Stimulated activated CD4-positive, alpha-beta T cell treated with anti-CD3 and anti-CD28 coated beads, Interleukin-15, amount 100 ng/mL, for 48 hours (primary cell): Measurements from ENCODE around the gene AFF3.

Experiments used
- DNase-seq, 2 donors: peaks; one replicate each; pipeline ENCODE4 v3.0.0-alpha.2; 2020; ENCODE audit warnings: low read depth in 2 of 2

AFF3 gene

DNA sequence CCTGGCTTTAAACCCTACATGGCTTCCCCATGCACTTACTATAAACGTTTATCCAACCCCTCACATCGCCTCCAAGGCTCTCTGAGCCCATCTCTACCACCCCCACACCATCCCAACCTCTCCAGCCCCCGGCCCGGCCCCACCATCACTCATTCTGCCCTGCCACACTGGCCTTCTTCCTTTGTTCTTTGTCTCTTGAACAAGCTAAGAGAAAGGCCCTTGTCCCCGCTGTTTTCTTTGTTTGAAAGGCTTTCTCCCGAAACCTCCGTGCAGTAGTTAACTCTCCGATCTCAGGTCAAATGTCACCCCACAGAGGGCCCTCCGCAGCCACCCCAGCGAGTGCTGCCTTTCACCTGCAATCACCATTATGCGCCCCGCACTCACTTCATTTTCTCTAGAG is 100.4 kb downstream of the AFF3 start:
- no peak for DNase-seq

DNA sequence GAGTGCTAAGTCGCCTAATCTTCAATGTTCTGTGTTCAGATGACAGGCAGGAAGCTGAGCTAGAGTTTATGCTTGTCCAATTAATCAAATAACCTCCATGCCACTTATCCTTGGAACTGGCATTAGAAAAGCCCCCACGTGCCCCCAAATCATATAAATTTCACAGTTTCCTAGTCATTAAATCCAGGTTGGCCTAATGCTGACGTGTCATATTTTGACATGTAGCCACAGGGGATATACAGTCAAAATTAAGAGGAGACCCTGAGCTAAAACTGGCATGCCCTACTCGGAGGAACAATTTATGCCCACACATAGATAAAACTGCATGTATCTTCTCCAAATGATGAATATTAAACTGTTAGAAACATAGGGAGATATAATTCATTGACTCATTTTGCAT is 101.0 kb downstream of the AFF3 start:
- DNase-seq = no peak

DNA sequence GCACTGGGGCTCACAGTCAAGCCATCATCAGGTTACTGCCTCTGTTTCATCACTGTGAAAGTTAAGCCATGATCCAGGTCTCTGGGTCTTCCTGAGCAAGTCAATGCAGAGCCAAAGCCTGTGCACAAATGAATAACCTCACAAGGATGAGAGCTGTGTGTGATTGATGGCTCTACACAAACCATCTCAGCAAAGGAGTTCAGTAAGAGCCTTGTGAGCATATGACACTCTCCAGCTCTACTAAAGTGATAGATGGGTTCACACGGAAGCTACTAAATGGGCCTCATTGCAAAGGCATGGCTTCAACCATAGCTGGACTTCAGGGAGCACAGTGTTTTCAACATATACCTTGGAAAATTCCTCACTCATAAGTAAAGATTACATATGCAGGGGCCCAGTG is 101.5 kb downstream of the AFF3 start:
- DNase-seq = no peak

DNA sequence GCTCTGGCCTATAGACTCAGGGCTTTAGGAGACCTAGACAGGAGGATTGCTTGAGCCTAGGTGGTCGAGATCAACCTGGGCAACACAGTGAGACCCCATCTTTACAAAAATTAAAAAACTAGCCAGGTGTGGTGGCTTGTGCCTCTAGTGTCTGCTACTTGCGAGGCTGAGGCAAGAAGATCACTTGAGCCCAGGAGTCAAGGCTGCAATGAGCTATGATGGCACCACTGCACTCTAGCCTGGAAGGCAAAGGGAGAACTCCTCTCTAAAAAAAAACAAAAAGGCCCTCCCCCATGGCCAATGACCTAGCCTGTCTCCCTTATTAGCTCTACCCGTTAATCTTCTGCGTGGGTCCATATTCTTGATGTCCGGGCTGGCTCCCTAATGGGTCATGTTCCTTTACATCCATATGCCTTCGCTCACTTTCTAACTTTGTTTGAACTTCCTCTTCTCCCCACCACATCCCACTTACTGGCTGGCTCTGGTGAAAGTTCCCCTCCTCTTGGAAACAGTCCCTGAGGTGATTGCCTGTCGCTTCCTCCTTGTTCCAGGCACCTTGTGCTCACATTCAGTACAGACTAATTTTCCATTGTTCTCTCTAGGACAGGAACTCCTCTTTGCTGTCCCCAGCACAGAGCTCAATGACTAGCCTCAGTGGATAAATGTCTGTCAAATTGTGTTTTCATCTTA is 103.0 kb downstream of the AFF3 start:
- DNase-seq = no peak

DNA sequence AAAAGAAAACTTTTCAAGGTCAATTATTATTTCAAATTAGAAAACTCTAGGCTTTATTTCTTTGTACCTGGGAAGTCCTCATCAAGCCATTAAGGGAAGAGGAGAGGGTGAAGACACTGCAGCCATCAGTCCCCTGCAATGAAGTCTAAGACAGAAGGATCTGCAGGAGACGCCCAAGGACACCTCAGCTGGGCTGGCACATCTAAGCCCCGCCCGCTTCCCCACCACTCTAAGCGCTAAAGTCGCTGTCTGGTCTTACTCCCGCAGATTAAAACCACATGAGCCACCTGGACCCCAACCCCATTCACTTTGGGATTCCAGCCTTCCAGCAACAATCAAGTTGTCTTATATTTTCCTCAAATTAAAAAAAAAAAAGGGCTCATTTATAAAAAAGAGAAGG is 104.4 kb downstream of the AFF3 start:
- no peak for DNase-seq

DNA sequence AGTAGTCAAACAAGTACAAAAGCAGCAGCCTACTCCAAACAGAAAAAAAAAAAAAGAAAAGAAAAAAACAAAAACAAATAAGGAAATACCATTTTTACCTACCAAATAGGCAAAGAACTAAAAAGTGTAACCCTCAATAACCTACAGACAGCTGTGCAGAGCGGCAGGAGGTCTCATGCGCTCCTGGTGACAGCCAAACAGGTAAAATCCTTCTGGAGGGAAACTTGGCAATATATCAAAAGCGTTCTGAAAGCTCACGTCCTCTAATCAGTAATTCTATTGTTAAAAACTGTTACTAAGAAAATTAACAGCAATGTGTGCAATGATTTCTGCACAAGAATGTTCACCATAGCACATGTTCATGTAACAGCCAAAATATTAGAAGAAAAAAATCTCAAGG is 105.6 kb downstream of the AFF3 start:
- no peak for DNase-seq

DNA sequence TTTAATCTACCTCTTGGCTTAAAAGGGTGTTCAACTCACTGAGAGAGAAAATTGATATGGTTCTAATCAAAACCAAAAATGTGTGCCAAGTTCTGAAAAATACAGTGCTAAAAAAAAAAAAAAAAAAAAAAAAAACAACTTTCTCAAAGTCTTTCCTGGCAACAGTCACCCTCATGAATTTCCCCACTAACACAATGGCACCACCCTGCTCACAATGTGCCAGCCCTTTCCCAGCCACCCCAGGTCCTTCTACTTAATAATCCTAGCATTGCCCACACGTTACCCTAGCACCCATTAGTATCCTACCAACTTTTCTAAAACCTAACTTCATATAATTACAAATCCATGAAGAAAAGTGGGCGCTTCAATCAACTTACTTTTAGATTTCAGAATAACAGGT is 106.4 kb downstream of the AFF3 start:
- no peak for DNase-seq

DNA sequence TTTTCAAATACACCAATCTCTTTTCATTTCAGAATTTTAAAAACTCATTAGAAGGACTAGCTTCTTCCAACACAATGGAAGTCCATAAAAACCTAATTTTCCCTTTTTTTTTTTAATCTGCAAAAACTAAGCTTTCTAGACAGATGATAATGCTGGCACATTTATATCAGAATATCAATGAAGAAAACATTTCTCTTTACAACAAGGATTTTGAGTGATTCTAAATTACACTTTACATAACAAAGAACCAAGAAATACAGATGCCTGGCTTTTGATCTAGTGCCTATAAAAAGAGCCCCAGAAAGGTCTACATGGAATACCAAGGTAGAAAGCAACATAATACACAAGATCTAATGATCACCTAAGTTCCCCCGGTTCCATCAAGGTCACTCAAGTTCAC is 108.0 kb downstream of the AFF3 start:
- no peak for DNase-seq

DNA sequence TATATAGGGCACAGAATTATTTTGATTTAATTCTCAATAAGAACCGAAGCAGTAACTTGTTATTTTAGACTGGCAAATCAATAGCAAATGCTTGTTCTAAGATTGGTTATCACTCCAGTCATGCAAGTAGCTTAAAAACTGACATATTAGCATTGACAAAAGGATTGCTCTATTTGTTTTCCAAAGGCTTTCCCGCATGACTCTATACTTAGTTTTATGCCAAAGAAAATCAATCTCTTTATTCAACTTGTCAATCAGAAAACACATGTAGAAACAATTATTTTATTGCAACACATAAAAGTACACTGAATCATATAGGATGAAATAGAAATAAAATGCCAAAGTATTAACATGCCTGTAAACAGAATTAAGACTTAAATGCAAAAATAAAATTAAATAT is 108.4 kb downstream of the AFF3 start:
- DNase-seq = no peak

DNA sequence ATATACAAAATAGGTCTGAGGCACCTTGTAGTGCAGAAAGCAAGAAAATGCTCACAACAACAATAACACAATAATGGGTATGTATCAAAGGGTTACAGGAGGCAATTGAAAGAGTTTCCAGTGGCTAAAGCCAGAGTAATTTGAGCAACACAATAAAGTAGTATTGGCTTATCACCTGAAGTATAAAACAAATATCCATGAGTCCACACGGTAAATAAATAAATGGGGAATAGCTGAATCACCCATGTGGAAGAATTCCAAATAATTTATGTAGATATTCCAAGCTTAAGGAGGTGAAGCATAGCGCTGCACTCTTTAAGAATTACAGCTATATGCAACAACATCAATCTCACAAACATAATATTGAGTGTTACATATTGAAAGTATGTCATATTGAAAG is 110.8 kb downstream of the AFF3 start:
- no peak for DNase-seq

DNA sequence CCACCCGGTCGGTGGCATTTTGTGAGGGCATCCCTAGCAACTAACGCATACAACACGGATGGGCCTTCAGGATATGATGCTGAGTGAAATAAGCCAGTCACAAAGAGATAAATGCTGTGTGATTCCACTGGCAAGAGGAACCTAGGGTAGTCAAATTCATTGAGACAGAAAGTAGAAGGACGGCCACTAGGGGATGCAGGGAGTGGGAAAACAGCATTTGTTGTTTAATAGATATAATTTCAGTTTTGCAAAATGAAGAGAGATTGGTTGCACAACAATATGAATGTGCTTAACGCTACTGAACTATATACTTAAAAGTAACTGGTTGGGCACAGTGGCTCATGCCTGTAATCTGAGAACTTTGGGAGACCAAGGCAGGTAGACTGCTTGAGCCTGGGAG is 112.9 kb downstream of the AFF3 start:
- no peak for DNase-seq

DNA sequence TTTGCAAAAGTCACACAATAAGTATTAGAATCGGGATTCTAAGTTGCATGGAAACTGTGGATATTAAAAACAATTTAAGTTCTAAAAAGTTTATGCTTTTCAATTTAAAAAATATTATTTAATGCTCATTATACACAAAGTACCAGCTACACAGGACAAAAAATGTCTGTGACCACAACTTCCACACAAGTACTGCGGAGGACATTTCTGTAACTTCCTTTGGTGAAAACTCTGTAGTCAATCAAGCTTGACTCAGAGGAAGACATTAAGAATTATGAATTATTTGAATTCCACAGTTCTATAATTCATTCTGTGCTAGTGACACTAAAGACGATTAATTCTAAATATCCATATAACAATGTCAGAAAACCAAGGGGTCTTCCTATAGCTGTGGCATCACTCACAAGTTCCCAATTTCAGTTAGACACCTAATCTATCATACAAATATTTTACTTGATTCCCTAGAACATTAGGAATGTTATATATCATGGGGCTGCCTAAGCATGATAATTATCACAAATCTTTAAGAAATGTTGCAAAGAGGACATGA is 120.5 kb downstream of the AFF3 start:
- DNase-seq = no peak

DNA sequence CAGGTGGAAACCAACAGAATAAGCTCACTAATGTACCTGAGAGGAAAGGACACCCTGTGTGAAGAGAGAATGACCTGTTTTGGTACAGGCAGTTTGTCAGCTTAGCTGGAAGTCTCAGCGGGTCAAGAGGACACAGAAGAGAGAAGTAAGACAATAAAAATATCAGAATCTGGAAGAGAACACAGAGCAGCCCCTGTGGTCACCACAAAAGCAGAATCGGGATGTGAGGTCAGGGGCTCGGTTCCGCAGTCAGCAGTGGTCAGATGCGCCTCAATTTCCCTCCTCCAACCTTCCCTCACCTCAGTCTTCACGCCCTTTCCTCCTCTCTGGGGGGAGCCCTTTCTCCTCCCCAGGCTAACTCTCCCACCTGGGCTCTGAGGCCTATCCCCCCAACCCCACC is 122.9 kb downstream of the AFF3 start:
- no peak for DNase-seq

DNA sequence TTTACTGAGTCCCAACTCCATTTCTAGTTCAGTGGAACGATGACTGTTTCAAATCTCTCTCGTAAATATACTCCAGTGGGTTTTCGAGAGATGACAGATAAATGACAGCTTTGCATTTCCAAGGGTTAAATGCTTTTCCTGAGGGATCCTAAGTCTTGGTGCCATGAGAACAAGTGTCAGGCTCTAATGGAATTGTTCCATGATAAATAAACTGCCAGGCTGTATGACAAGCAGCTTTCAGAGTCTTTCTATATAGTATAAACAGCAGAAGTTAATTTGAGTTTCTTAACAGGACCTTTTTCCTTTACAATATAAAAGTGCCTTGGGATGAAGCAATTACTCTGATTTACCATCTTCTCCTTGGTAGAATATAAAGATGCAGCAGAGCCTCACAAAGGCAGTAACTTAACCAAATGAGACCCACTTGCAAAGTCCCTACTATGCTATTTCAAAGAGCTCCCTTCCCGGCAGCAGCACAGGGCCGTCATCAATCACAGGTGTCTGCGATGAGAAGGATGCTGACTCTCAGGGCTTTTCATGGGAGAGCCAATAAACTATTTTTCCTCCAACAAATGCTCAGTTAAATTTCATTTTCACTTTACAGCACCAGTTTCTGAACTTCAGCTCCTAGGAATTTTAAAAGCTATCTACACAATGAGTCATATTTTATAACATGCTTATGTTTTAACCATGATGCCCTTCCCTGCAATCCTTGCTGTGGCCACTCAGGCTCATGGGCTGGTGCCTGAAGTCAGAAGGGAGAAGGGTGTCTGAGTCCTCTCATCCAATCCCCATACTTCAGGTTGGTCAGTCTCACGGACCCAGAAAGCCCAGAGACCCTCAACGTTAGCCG is 123.8 kb downstream of the AFF3 start:
- no peak for DNase-seq

DNA sequence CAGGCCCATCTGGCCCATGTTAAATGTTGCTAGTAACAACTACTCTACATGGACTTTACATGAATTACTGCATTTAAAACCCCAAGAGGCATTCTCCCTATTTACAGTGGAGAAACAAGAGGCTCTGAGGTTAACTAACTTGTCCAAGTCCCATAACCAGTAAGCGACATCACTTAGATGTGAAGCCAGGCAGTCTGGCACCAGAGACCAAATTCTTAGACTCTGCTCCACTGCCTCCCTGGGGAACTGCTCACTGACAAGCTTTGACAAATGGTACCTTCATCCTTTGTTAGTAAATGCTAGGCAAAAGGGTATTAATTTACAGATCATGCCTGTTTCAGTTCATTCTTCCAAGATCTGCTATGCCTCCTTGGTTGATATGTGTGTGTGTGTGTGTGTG is 124.8 kb downstream of the AFF3 start:
- no peak for DNase-seq

DNA sequence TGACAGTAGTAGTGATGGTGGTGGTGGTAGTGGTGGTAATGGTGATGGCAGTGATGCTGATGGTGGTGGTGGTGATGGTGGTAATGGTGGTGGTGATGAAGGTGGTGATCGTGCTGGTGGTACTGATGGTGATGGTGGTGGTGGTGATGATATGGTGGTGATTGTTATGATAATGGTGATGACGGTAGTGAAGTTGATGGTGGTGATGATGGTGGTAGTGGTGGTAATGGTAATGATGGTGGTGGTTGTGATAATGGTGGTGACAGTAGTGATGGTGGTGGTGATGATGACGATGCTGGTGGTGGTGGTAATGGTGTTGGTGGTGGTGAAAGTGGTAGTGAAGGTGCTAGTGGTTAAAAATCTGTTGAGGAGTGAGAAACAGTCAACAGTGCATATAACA is 125.6 kb downstream of the AFF3 start:
- no peak for DNase-seq

DNA sequence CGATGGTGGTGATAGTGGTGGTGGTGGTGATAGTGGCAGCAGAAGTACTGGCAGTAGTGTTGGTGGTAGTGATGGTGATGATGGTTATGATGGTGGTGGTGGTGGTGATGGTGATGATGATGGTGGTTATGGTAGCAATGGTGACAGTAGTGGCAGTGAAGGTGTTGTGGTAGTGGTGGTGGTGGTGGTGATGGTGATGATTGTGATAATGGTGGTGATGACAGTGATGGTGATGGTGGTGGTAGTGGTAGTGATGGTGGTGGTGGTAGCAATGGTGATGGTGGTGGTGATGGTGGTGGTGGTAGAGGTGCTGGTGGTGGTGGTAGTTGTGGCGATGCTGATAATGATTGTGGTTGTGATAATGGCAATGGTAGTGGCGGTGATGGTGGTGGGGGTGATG is 126.5 kb downstream of the AFF3 start:
- DNase-seq = no peak

DNA sequence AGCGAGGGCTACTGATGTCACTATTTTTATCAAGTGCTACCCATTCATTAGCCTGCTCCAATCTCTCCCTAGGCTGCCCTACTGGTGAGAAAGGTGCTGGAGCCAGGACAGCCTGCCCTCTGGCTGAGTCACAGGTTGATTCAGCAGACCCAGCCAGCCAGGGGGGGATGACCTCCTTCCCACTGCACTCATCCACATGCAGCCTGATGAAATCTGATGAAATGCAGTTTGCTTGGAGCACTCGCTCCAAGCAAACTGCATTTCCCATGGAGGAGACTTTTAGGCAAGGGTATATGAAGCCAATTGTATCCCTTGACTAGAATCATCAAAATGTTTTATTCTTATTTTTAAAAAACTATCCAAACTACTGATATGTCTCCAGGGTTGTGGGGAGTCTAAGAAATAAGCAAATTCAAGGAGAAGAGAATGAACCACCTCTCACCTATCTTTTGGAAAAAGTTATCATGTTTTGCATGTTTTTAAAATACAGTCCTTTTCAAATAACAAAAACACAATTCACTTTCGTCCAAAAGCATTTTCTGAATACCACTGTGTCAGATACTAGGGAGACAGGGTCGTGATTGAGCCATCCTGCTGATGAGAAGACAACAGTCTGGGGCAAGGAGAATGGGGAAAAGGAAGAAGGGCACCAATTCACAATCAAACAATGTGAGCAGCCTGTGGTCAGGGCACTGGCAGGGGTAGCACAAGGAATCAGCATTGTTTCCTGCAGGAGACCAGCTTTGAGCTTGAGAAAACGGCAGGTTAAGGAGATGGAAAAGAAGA is 128.3 kb downstream of the AFF3 start:
- no peak for DNase-seq

DNA sequence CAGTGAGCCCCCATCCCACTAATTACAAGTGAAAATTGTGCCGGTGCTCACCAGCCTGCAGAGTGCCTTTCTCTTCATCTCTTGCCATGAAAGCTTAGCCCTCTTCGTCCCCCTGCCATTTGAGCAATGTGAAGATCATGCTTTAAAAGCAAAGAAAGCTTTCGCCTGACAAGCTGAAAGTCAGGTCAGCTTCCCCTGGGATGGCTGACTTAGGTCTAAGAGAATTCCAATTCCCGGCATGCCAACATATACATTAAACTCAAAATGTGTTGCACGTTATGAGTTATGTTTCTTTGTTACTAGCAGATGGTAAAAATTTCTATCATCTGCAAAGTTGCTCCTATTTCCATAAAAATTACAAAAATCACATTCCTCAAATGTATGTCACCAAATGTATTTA is 129.8 kb downstream of the AFF3 start:
- no peak for DNase-seq

DNA sequence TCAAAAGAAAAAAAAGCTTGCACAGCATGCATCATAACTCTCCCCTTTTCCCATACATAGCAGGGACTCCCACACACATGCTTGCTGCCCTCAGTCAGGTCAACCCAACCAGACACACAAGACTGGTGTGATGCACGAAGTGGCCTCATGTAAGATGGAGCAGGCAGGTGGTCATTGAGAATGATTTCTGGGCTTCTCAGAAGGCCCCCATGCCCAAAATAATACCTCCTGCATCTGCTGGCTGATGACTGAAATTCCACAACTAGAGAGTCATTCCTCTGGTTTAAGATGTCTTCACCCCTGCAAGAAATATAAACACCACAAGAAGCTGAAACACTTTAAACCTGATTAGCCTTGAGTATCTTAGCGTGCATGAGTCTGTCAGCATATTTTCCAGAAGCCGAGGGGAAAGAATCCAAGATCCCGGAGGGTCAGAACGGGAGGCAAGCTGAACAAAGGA is 131.1 kb downstream of the AFF3 start:
- DNase-seq = no peak

DNA sequence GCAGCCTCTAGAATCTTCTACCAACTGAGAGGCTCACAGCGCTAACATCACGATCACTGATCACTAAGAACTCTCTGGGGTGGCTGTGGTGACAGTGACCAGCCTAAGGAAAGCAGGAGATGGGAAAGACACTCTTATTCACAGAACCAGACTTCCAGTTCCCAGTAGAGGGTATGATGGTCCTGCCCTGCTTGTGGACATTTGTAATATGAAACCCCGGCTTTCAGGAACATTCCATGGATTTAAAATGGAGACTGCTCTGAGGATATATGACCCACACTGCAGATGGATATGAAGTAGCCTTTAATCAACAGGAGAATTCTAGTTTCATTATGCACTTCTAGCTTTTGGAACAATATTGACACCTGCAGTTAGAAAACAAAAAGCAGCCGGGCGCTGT is 131.8 kb downstream of the AFF3 start:
- DNase-seq = no peak

DNA sequence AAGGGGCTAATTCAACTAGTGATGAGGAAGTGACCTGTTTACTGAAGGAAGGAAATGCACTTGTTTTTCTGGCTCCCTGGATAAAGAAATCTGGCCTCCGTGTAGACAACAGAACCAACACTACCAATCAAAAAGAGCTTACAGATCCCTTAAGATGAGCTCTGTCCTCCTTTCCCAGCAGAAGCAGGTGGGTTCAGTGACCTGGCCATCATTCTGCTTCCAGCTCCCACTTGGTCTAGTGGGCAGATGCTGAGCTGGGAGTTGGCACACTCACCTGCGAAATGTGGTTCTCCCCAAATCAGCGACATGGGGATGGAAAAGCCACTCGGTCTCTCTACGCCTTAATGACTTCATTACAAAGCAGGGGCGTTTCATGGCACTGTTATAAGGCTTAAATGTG is 132.6 kb downstream of the AFF3 start:
- DNase-seq = no peak
